Lower lobe of right lung (tissue), 2 donors: ENCODE measurements around the gene FAM219A. TPM values are rescaled to one million over a fixed set of nuclear protein-coding genes. Genes with fewer than 3 reads are reported as not detected.

Experiments used
- ATAC-seq, 2 donors: fragments of 200-7000 bp; cut with Tn5 transposase; one replicate each; pipeline ENCODE4 v1.9.1; 2020 to 2022; ENCODE audit warnings: mild to moderate bottlenecking in 2 of 2, moderate library complexity in 2 of 2
- DNase-seq: peaks from one replicate; pipeline ENCODE4 v3.0.0-alpha.2; 2020
- H3K27ac ChIP-seq: fragments of 200-600 bp; one replicate; pipeline ENCODE4 v1.8.0; 2022
- H3K27me3 ChIP-seq: fragments of 200-600 bp; one replicate; pipeline ENCODE4 v1.8.0; 2022; ENCODE audit warnings: low read depth
- H3K36me3 ChIP-seq: fragments of 200-600 bp; one replicate; pipeline ENCODE4 v1.8.0; 2022; ENCODE audit warnings: mild to moderate bottlenecking
- H3K4me1 ChIP-seq: fragments of 200-600 bp; one replicate; pipeline ENCODE4 v1.8.0; 2022
- H3K4me3 ChIP-seq: fragments of 200-600 bp; one replicate; pipeline ENCODE4 v1.8.0; 2022; ENCODE audit warnings: mild to moderate bottlenecking
- H3K9me3 ChIP-seq: fragments of 200-600 bp; one replicate; pipeline ENCODE4 v1.8.0; 2022
- CTCF ChIP-seq: fragments of 200-600 bp; IDR thresholded peaks from one replicate; pipeline ENCODE4 v1.8.0; 2022; ENCODE audit warnings: antibody characterized with exemption, mild to moderate bottlenecking
- intact Hi-C: fragments of 100-400 bp; cut with DNase I; formaldehyde crosslinking; loops from one replicate; pipeline ENCODE4 v1.11.0; 2022
- total RNA-seq: library from RNA; stranded (reverse); fragmentation: NEBNext Ultra II Directional; extraction: Animal tissue kit (Norgen Biotek cat#: 25700); gene quantifications from one replicate; pipeline ENCODE4 v1.2.1, GENCODE V29; 2021
- donor health status: DM: no; HTN: yes; CAD: no; lungs with severe emphysema.

The FAM219A gene
- total RNA-seq, 1 donor from 2014 or later: 24.5 TPM

GRCh38 chr9:34437006-34437925, 21.1 kb downstream of the FAM219A start:
- no peak overlapping the region for H3K27ac ChIP-seq
- no peaks in the 10 kb centered on the region for H3K9me3 ChIP-seq
- peaks cover 22% of the 10 kb centered on the region for H3K4me1 ChIP-seq
- no peak for DNase-seq
- no peaks in the 10 kb centered on the region for H3K36me3 ChIP-seq
- ATAC-seq: peak; percentile 90 to 91
- H3K27me3 ChIP-seq: no peaks in the 10 kb centered on the region
- peak; percentile 78 for TF ChIP-seq CTCF
- intact Hi-C loops: no loop called here
- no peak overlapping the region for H3K4me3 ChIP-seq

- intact Hi-C loops: no loop called here
- H3K4me1 ChIP-seq: peaks cover 21% of the 10 kb centered on the region
- H3K36me3 ChIP-seq: no peaks in the 10 kb centered on the region
- H3K9me3 ChIP-seq: no peaks in the 10 kb centered on the region
- no peak overlapping the region for H3K4me3 ChIP-seq
- no peak for TF ChIP-seq CTCF
- DNase-seq (no peak), ATAC-seq (no peak)
- no peak overlapping the region for H3K27ac ChIP-seq
- no peaks in the 10 kb centered on the region for H3K27me3 ChIP-seq
Measured at GRCh38 chr9:34431667-34432066, 26.7 kb downstream of the FAM219A start.

- no peak for TF ChIP-seq CTCF
- Histone ChIP-seq H3K27ac (no peak overlapping the region), H3K4me1 (peaks cover 21% of the 10 kb centered on the region), H3K27me3 (no peaks in the 10 kb centered on the region), H3K36me3 (no peaks in the 10 kb centered on the region), H3K9me3 (no peaks in the 10 kb centered on the region), H3K4me3 (no peak overlapping the region)
- no peak for DNase-seq
- intact Hi-C loops: no loop called here
- peak; percentile 55 to 64 for ATAC-seq
Measured at GRCh38 chr9:34430843-34431437, 27.4 kb downstream of the FAM219A start.

GRCh38 chr9:34428325-34428958, 29.9 kb downstream of the FAM219A start:
- Histone ChIP-seq H3K4me3 (no peak overlapping the region), H3K4me1 (peaks cover 21% of the 10 kb centered on the region), H3K36me3 (no peaks in the 10 kb centered on the region), H3K9me3 (no peaks in the 10 kb centered on the region), H3K27ac (no peak overlapping the region), H3K27me3 (no peaks in the 10 kb centered on the region)
- ATAC-seq (no peak), DNase-seq (no peak)
- intact Hi-C loops: no loop called here
- TF ChIP-seq CTCF: no peak

GRCh38 chr9:34426347-34427074, 31.9 kb downstream of the FAM219A start:
- H3K27ac ChIP-seq: no peak overlapping the region
- ATAC-seq: no peak

More at GRCh38 chr9:34426347-34427074, 31.9 kb downstream of the FAM219A start:
- Histone ChIP-seq H3K36me3 (no peaks in the 10 kb centered on the region), H3K4me1 (peaks cover 21% of the 10 kb centered on the region), H3K4me3 (no peak overlapping the region), H3K27me3 (no peaks in the 10 kb centered on the region), H3K9me3 (no peaks in the 10 kb centered on the region)
- intact Hi-C loops: no loop called here
- TF ChIP-seq CTCF: no peak
- DNase-seq: no peak
